SK-N-MC (cell line): ENCODE measurements around the gene PVALB.

Experiments
- EZH2 ChIP-seq: fragments of 200-600 bp; sonication (generic); IDR thresholded peaks from one replicate; pipeline ENCODE4 v1.6.1; 2017; ENCODE audit warnings: antibody characterized with exemption
- FOXP2 ChIP-seq: optimal IDR thresholded peaks from 2 replicates; pipeline ENCODE3; 2011; ENCODE audit warnings: mild to moderate bottlenecking, moderate library complexity; ENCODE audit not compliant: insufficient read depth; ENCODE audit errors: extremely low read length, control extremely low read depth
- POLR2AphosphoS5 ChIP-seq: IDR thresholded peaks from 2 replicates; pipeline ENCODE4 v1.6.1; 2012; ENCODE audit warnings: mild to moderate bottlenecking, low read depth, low read length, borderline replicate concordance

DNA sequence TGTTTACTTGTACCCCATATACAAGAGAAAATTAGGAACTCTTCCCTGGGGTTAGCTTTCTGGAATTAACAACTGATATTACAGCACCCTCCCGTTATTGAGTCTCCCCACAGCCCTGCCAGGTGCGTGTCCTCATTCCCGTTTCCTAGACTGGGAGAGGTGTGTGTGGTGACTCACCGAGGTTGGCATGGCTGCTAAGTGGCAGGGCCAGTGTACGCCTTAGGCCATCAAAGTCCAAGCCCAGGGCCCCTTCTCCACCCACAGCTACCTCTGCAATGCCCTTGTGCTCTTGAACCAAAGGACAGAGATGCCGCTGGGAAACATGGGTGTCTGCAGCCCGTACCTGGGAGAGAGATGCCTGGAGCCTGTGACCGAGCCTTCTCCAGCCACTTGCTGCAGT lies 53.3 kb downstream of the PVALB start:
- no peak for TF ChIP-seq EZH2
- no peak for TF ChIP-seq POLR2AphosphoS5
- no peak for TF ChIP-seq FOXP2
